Endodermal cell (in vitro differentiated cells): ENCODE data around the gene MAP3K2. TPM values are rescaled to one million over a fixed set of nuclear protein-coding genes. Genes with fewer than 3 reads are reported as not detected.

Source experiments
- DNase-seq: peaks from one replicate; pipeline ENCODE4 v3.0.0-alpha.2; 2017
- H3K27ac ChIP-seq: 2 replicates; pipeline ENCODE4 v1.5.1; 2013; ENCODE audit warnings: mild to moderate bottlenecking, low read depth, low read length, moderate library complexity
- H3K27me3 ChIP-seq: 2 replicates; pipeline ENCODE4 v1.6.1; 2013; ENCODE audit warnings: mild to moderate bottlenecking, low read length, moderate library complexity; ENCODE audit not compliant: insufficient read depth, control insufficient read depth, poor library complexity, severe bottlenecking
- H3K36me3 ChIP-seq: 2 replicates; pipeline ENCODE4 v1.7.0; 2013; ENCODE audit warnings: mild to moderate bottlenecking, low read length, moderate library complexity; ENCODE audit not compliant: control insufficient read depth, insufficient read depth
- H3K4me1 ChIP-seq: one replicate; pipeline ENCODE4 v1.7.0; 2013; ENCODE audit warnings: low read length; ENCODE audit not compliant: control insufficient read depth, insufficient read depth
- H3K4me3 ChIP-seq: 2 replicates; pipeline ENCODE4 v1.5.1; 2013; ENCODE audit warnings: mild to moderate bottlenecking, low read length, moderate library complexity
- H3K9ac ChIP-seq: 2 replicates; pipeline ENCODE4 v1.6.1; 2013; ENCODE audit warnings: mild to moderate bottlenecking, low read length, moderate library complexity; ENCODE audit not compliant: poor library complexity, severe bottlenecking; ENCODE audit errors: extremely low read depth
- H3K9me3 ChIP-seq: 2 replicates; pipeline ENCODE4 v1.6.1; 2013; ENCODE audit warnings: mild to moderate bottlenecking, low read length, moderate library complexity; ENCODE audit not compliant: control insufficient read depth
- H3K27ac Mint-ChIP-seq: 2 replicates; pipeline ENCODE4 v1.8.0; 2020; ENCODE audit warnings: mixed read lengths
- H3K27me3 Mint-ChIP-seq: 2 replicates; pipeline ENCODE4 v1.8.0; 2021; ENCODE audit warnings: mild to moderate bottlenecking, mixed read lengths; ENCODE audit not compliant: insufficient read depth
- H3K36me3 Mint-ChIP-seq: 2 replicates; pipeline ENCODE4 v1.8.0; 2020; ENCODE audit warnings: low read depth, mixed read lengths
- H3K4me1 Mint-ChIP-seq: 2 replicates; pipeline ENCODE4 v1.8.0; 2020; ENCODE audit warnings: mixed read lengths
- H3K4me3 Mint-ChIP-seq: 2 replicates; pipeline ENCODE4 v1.8.0; 2020; ENCODE audit warnings: mild to moderate bottlenecking, moderate library complexity, mixed read lengths
- H3K9me3 Mint-ChIP-seq: 2 replicates; pipeline ENCODE4 v1.8.0; 2020; ENCODE audit warnings: mild to moderate bottlenecking, mixed read lengths
- WGBS, 2 experiments: methylation state at CpG; one replicate each; pipeline versions ENCODE4 v1.1.5 to v1.1.7; 2013; ENCODE audit warnings: missing lambda C conversion rate in 2 of 2, mixed read lengths in 1 of 2; ENCODE audit not compliant: insufficient coverage in 1 of 2, insufficient read length in 1 of 2; 5-methylcytosine and 5-hydroxymethylcytosine counted together
- total RNA-seq, 2 donors: library from RNA; stranded (reverse); fragmentation: NEBNext Ultra II Directional in 1 of 2; extraction: Animal tissue kit (Norgen Biotek cat#: 25700) in 1 of 2; gene quantifications; 2 replicates in 1 of 2; 3 replicates in 1 of 2; pipeline ENCODE4 v1.2.1, GENCODE V29; 2021
- TF ChIP-seq, protein P1 (sequence below): fragments of 200-600 bp; sonication (generic); conservative IDR thresholded peaks from 2 replicates; pipeline ENCODE4 v1.5.0; 2021; ENCODE audit warnings: antibody characterized with exemption, mild to moderate bottlenecking

Gene MAP3K2
- total RNA-seq, 2 donors from 2014 or later, result 27.9 to 31.6 TPM

DNA sequence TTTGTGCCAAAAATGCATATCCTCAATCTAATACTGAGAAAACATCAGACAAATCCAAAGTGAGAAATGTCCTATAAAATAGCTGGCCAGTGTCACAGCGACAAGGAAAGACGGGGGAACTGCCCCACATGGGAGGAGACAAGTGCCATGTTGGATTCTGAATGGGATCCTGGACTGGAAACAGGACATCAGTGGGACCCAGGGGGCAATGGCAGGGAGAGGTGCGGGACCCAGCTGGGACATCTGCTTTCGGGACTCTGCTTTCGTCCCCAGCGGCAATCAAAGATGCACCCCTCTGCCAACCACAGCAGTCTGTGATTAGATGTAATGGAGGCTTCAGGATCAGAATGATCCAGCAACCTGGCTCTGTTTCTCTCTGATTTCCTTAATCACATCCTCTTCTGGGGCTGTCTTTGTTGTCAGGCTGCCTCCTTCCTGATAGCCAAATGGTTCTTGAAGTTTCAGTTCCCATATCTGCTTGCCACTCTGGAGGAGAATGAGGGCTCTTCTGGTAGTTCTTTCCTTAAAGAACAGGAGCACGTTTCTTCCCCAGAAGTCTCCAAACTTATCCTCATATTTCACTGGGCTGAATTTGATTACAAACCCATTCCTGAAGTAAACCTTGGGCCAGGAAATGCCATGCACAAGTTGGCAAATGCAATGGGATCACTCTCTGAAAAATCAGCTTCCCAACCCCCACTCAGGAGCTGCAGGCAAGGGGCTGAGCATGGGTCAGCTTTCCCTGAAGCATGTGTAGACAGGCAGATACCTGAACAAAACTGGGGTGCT lies 16.9 kb upstream of the MAP3K2 start:
- H3K9me3 Mint-ChIP-seq, result no peaks in the 10 kb centered on the region
- WGBS, 2 experiments, result 93 to 94% methylated on average over 6 to 7 of the region's 7 CpGs
- no peaks in the 10 kb centered on the region for H3K27me3 ChIP-seq

DNA sequence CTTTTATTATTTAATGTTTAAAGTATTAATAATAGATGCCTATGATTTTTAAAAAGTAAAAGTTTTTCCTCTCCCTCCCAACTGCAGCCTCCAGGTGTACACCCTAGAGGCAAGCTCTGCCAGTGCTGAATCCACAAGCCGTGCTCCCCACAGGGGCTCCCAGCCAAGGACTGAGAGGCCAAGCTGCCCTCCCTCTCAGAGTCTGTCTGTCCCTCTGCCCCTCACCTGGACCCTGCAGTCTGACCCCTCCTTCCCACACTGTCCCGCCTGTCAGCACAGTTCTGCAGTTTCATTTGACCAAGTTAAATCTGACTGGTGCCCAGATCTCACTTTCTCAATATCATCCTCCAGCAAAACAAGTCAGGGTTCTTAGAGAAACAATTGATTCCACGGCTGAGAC lies 15.7 kb upstream of the MAP3K2 start:
- Mint-ChIP-seq H3K27ac (no peak overlapping the region), H3K9me3 (no peaks in the 10 kb centered on the region), H3K4me1 (peaks cover 2% of the 10 kb centered on the region), H3K27me3 (no peaks in the 10 kb centered on the region), H3K36me3 (no peaks in the 10 kb centered on the region), H3K4me3 (no peak overlapping the region)
- H3K4me3 ChIP-seq, result no peak overlapping the region
- DNase-seq, result peak; percentile 47
- no peak overlapping the region for H3K9ac ChIP-seq
- no peaks in the 10 kb centered on the region for H3K36me3 ChIP-seq
- no peaks in the 10 kb centered on the region for H3K9me3 ChIP-seq
- no peaks in the 10 kb centered on the region for H3K27me3 ChIP-seq
- H3K27ac ChIP-seq, result no peak overlapping the region
- H3K4me1 ChIP-seq, result no peaks in the 10 kb centered on the region
- TF ChIP-seq, protein P1, sequence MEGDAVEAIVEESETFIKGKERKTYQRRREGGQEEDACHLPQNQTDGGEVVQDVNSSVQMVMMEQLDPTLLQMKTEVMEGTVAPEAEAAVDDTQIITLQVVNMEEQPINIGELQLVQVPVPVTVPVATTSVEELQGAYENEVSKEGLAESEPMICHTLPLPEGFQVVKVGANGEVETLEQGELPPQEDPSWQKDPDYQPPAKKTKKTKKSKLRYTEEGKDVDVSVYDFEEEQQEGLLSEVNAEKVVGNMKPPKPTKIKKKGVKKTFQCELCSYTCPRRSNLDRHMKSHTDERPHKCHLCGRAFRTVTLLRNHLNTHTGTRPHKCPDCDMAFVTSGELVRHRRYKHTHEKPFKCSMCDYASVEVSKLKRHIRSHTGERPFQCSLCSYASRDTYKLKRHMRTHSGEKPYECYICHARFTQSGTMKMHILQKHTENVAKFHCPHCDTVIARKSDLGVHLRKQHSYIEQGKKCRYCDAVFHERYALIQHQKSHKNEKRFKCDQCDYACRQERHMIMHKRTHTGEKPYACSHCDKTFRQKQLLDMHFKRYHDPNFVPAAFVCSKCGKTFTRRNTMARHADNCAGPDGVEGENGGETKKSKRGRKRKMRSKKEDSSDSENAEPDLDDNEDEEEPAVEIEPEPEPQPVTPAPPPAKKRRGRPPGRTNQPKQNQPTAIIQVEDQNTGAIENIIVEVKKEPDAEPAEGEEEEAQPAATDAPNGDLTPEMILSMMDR, result peak; percentile 29
- 67 to 79% methylated on average over 1 to 3 of the region's 3 CpGs for WGBS, 2 experiments

More for the DNA sequence above, 16.9 kb upstream of the MAP3K2 start:
- H3K4me1 Mint-ChIP-seq, result peaks cover 2% of the 10 kb centered on the region
- Histone ChIP-seq H3K4me1 (no peaks in the 10 kb centered on the region), H3K27ac (no peak overlapping the region), H3K9ac (no peak overlapping the region), H3K4me3 (no peak overlapping the region), H3K36me3 (no peaks in the 10 kb centered on the region), H3K9me3 (no peaks in the 10 kb centered on the region)
- DNase-seq, result peak; percentile 38
- no peak overlapping the region for H3K4me3 Mint-ChIP-seq
- TF ChIP-seq, protein P1, result no peak
- H3K36me3 Mint-ChIP-seq, result no peaks in the 10 kb centered on the region
- no peaks in the 10 kb centered on the region for H3K27me3 Mint-ChIP-seq
- H3K27ac Mint-ChIP-seq, result no peak overlapping the region

DNA sequence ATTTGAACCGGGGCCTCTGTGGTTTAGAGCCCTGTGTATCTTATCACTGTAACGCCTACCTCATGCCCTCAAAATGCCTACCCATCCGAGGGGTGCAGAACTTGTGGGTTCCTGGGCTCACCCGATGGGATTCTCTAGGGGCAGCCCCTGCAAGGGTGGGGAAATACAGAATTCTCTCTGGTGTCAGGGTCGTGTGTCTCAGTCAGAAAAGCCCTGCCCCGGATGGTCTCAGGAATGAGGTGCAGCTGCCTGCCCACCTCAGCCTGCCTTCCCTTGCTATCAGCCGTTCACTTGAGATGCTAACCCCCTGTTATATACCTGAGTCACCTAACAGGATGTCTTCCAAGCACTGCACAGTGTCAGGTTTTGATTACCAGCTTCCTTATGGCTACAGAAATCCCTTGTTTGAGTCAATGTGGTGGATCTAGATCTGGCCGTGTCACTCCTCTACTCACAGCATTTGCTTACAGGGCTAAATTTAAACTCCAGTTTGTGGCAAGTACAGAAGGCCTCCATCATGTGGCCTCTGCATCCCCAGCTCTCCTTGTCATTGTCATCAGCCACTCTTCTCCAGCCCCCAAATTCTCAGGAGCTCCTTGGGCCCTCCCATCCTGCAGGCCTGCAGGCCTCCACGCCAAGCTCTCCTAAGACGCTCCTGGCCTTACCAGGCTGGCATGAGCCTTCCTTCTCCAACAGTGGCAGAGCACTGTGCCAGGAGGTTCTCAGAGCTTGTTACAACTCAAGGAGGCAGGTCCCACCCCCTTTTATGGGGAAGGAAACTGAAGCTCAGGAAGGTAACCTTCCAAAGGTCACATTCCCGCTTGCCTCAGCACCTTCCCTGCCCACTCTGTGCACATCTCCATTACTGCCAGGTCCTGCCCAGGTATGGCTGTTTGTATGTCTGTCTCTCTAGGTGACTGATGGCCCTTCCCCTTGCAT lies 14.3 kb upstream of the MAP3K2 start:
- no peak overlapping the region for H3K4me3 ChIP-seq
- Mint-ChIP-seq H3K27me3 (no peaks in the 10 kb centered on the region), H3K9me3 (no peaks in the 10 kb centered on the region), H3K4me1 (peaks cover 4% of the 10 kb centered on the region), H3K27ac (no peak overlapping the region), H3K36me3 (no peaks in the 10 kb centered on the region), H3K4me3 (no peak overlapping the region)
- no peak overlapping the region for H3K9ac ChIP-seq
- TF ChIP-seq, protein P1, result no peak
- H3K9me3 ChIP-seq, result no peaks in the 10 kb centered on the region
- 86 to 91% methylated on average over 9 to 11 of the region's 11 CpGs for WGBS, 2 experiments
- DNase-seq, result peak; percentile 38
- no peak overlapping the region for H3K27ac ChIP-seq
- no peaks in the 10 kb centered on the region for H3K36me3 ChIP-seq
- H3K4me1 ChIP-seq, result no peaks in the 10 kb centered on the region
- H3K27me3 ChIP-seq, result no peaks in the 10 kb centered on the region
